ENCODE measurements around the gene SMIM5. TPM values are rescaled to one million over a fixed set of nuclear protein-coding genes. Genes with fewer than 3 reads are reported as not detected.

Gene SMIM5
- total and polyA plus RNA-seq, 9 of the 15 experiments (the other 6 are each of a cell fraction or from before 2014, with no cell fraction given): 0.08 TPM; not detected in 8

DNA sequence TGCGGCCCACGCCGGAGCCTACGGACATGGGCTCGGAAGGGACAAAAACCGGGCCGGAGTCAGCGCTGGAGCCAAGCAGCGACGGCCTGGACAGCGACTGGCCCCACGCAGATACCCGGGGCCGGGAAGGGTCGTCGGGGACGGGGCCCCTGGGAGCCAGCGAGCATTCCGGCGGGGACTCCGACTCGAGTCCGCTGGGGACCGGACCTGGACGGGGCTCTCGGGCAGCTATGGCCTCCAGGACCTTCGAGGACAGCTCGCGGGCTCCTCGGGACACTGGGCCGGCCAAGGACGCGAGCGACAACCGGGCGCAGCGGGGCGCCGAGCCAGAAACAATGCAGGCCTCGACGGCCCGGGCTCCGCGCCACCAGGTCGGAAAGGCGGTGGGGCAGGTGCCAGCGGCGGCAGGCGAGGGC, 44.6 kb upstream of the SMIM5 start (continued):
- TF ChIP-seq ILK (tag; IDR thresholded peaks at IDR 0.05; ENCODE audit: borderline replicate concordance, low read depth) (no peak), RBFOX2 (IDR thresholded peaks at IDR 0.05; ENCODE audit: low read depth, low read length) (0 out of 2 replicates have a peak, but pooled peaks have one; percentile 0), CC2D1A (IDR thresholded peaks at IDR 0.05) (no peak), YY1 (IDR thresholded peaks at IDR 0.05; ENCODE audit: borderline replicate concordance in 1 of 3, control insufficient read depth in 1 of 3, extremely low read depth in 1 of 3, insufficient read depth in 3 of 3, insufficient read length in 1 of 3, insufficient replicate concordance in 2 of 3, low read depth in 1 of 3, low read length in 2 of 3) (peak in 1 of 3 experiments; percentile 1), ZNF583 (CRISPR knock-in tag; IDR thresholded peaks at IDR 0.05) (no peak), ZBTB8A (IDR thresholded peaks at IDR 0.05; ENCODE audit: partially characterized antibody) (no peak)
- TF ChIP-seq, protein P1, sequence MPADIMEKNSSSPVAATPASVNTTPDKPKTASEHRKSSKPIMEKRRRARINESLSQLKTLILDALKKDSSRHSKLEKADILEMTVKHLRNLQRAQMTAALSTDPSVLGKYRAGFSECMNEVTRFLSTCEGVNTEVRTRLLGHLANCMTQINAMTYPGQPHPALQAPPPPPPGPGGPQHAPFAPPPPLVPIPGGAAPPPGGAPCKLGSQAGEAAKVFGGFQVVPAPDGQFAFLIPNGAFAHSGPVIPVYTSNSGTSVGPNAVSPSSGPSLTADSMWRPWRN (IDR thresholded peaks at IDR 0.05; ENCODE audit: low read depth): no peak
- TF ChIP-seq, protein P2, sequence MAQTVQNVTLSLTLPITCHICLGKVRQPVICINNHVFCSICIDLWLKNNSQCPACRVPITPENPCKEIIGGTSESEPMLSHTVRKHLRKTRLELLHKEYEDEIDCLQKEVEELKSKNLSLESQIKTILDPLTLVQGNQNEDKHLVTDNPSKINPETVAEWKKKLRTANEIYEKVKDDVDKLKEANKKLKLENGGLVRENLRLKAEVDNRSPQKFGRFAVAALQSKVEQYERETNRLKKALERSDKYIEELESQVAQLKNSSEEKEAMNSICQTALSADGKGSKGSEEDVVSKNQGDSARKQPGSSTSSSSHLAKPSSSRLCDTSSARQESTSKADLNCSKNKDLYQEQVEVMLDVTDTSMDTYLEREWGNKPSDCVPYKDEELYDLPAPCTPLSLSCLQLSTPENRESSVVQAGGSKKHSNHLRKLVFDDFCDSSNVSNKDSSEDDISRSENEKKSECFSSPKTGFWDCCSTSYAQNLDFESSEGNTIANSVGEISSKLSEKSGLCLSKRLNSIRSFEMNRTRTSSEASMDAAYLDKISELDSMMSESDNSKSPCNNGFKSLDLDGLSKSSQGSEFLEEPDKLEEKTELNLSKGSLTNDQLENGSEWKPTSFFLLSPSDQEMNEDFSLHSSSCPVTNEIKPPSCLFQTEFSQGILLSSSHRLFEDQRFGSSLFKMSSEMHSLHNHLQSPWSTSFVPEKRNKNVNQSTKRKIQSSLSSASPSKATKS (CRISPR knock-in tag; IDR thresholded peaks at IDR 0.05): no peak
- TF ChIP-seq, protein P3, sequence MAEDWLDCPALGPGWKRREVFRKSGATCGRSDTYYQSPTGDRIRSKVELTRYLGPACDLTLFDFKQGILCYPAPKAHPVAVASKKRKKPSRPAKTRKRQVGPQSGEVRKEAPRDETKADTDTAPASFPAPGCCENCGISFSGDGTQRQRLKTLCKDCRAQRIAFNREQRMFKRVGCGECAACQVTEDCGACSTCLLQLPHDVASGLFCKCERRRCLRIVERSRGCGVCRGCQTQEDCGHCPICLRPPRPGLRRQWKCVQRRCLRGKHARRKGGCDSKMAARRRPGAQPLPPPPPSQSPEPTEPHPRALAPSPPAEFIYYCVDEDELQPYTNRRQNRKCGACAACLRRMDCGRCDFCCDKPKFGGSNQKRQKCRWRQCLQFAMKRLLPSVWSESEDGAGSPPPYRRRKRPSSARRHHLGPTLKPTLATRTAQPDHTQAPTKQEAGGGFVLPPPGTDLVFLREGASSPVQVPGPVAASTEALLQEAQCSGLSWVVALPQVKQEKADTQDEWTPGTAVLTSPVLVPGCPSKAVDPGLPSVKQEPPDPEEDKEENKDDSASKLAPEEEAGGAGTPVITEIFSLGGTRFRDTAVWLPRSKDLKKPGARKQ (CRISPR knock-in tag; IDR thresholded peaks at IDR 0.05): peak; percentile 80; the same call in 1 of the 2 replicates
- TF ChIP-seq, protein P4, sequence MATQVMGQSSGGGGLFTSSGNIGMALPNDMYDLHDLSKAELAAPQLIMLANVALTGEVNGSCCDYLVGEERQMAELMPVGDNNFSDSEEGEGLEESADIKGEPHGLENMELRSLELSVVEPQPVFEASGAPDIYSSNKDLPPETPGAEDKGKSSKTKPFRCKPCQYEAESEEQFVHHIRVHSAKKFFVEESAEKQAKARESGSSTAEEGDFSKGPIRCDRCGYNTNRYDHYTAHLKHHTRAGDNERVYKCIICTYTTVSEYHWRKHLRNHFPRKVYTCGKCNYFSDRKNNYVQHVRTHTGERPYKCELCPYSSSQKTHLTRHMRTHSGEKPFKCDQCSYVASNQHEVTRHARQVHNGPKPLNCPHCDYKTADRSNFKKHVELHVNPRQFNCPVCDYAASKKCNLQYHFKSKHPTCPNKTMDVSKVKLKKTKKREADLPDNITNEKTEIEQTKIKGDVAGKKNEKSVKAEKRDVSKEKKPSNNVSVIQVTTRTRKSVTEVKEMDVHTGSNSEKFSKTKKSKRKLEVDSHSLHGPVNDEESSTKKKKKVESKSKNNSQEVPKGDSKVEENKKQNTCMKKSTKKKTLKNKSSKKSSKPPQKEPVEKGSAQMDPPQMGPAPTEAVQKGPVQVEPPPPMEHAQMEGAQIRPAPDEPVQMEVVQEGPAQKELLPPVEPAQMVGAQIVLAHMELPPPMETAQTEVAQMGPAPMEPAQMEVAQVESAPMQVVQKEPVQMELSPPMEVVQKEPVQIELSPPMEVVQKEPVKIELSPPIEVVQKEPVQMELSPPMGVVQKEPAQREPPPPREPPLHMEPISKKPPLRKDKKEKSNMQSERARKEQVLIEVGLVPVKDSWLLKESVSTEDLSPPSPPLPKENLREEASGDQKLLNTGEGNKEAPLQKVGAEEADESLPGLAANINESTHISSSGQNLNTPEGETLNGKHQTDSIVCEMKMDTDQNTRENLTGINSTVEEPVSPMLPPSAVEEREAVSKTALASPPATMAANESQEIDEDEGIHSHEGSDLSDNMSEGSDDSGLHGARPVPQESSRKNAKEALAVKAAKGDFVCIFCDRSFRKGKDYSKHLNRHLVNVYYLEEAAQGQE (IDR thresholded peaks at IDR 0.05; ENCODE audit: borderline replicate concordance): no peak
- TF ChIP-seq, protein P4 (CRISPR knock-in tag; IDR thresholded peaks at IDR 0.05; ENCODE audit: low read depth): 0 out of 2 replicates have a peak, but pooled peaks have one; percentile 33
- TF ChIP-seq, protein P5, sequence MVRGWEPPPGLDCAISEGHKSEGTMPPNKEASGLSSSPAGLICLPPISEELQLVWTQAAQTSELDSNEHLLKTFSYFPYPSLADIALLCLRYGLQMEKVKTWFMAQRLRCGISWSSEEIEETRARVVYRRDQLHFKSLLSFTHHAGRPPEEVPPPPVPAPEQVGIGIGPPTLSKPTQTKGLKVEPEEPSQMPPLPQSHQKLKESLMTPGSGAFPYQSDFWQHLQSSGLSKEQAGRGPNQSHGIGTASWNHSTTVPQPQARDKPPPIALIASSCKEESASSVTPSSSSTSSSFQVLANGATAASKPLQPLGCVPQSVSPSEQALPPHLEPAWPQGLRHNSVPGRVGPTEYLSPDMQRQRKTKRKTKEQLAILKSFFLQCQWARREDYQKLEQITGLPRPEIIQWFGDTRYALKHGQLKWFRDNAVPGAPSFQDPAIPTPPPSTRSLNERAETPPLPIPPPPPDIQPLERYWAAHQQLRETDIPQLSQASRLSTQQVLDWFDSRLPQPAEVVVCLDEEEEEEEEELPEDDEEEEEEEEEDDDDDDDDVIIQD (CRISPR knock-in tag; IDR thresholded peaks at IDR 0.05): no peak
